ENCODE data around the gene NME1.

DNA sequence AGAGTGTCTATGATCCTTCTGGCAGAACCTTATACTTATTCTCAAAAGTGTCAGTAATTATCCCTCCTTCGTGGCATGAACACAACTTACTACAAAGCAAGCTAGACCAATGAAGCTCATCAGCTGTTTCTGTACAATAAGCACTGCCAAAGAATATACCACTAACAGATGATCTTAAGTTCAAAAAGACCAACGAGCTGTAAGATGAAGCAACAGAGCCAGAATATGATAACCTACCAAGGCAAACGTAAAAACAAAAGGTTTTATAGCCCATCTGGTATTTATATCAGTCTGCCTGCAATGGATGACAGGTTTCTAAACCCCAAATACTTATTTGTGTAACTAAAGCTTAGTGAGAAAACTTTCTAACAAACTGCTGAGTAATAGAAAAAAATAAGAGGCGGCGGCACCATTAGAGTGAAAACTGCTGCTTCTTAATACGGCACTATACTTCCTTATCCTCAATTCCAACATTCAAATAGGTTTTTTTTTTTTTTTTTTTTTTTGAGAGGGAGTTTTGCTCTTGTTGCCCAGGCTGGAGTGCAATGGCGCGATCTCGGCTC lies 35.0 kb downstream of the NME1 start:
- TF ChIP-seq CTCF (IDR thresholded peaks at IDR 0.05; ENCODE audit: low read depth, low read length) (no peak), EZH2phosphoT487 (IDR thresholded peaks at IDR 0.05; ENCODE audit: low read depth) (no peak)
